HepG2 (cell line): ENCODE measurements around the gene ASH1L. TPM values are rescaled to one million over a fixed set of nuclear protein-coding genes. Genes with fewer than 3 reads are reported as not detected.
A peak's percentile ranks its signal among the peaks of the same experiment; 100 is the strongest.

Source experiments
- ATAC-seq: fragments of 200-7000 bp; cut with Tn5 transposase; 3 replicates; pipeline ENCODE4 v1.9.1; 2020; ENCODE audit warnings: mild to moderate bottlenecking, moderate library complexity
- BruUV-seq: library from RNA; stranded (reverse); fragments of 400-500 nt; replicated peaks from 2 replicates; lab custom pipeline; 2021; lab: Mats Ljungman, UMichigan
- CTCF ChIA-PET: fragments of 300-600 bp; formaldehyde crosslinking; extraction: SDS; loops from one replicate; lab custom pipeline; 2021; ENCODE audit warnings: low total read pairs, inconsistent platforms, low intra/inter-chr PET ratio; lab: Yijun Ruan, JAX
- POLR2A ChIA-PET: fragments of 350-600 bp; sonication (Branson Sonifier 250); formaldehyde crosslinking; loops from one replicate; lab custom pipeline; 2020; ENCODE audit warnings: antibody characterized with exemption, inconsistent platforms; lab: Yijun Ruan, JAX
- DNase-seq: peaks from one replicate; pipeline ENCODE4 v3.0.0-alpha.2; 2015; ENCODE audit warnings: low spot score
- FAIRE-seq: peaks from 3 replicates; lab custom pipeline; 2011; peaks lifted over from hg19 to GRCh38; lab: Jason Lieb, UNC
- H2AFZ ChIP-seq: one replicate; pipeline ENCODE4 v1.6.1; 2011; ENCODE audit warnings: low read length, inconsistent platforms
- H3K27ac ChIP-seq: fragments of 300-600 bp; 3 replicates; pipeline ENCODE4 v1.8.0; 2011; ENCODE audit warnings: mixed run types, mild to moderate bottlenecking, mixed read lengths, low read length, inconsistent platforms; ENCODE audit not compliant: insufficient read depth; ENCODE audit errors: extremely low read length
- H3K27me3 ChIP-seq, 2 experiments: fragments of 200-600 bp in 1 of 2; 2 replicates in 1 of 2; 3 replicates in 1 of 2; pipeline versions ENCODE4 v1.6.0 to v1.8.0; 2011; ENCODE audit warnings: low read length in 2 of 2, mild to moderate bottlenecking in 2 of 2, moderate library complexity in 2 of 2, inconsistent platforms in 1 of 2; ENCODE audit not compliant: insufficient read depth in 2 of 2, control insufficient read depth in 1 of 2
- H3K36me3 ChIP-seq, 2 experiments: fragments of 200-600 bp in 1 of 2; replicated peaks in 1 of 2; 2 replicates in 1 of 2; 3 replicates in 1 of 2; pipeline versions ENCODE4 v1.5.1 to v1.8.0; 2011; ENCODE audit warnings: low read length in 2 of 2, inconsistent platforms in 1 of 2; ENCODE audit not compliant: insufficient read depth in 2 of 2, control insufficient read depth in 1 of 2
- H3K4me1 ChIP-seq: 2 replicates; pipeline ENCODE4 v1.5.1; 2012; ENCODE audit warnings: low read length, inconsistent platforms; ENCODE audit not compliant: insufficient read depth
- H3K4me2 ChIP-seq: 2 replicates; pipeline ENCODE4 v1.6.0; 2011; ENCODE audit warnings: low read depth, low read length, inconsistent platforms
- H3K4me3 ChIP-seq, 3 experiments: fragments of 200-600 bp in 1 of 3; sonication (generic), shearing (Covaris generic) in 1 of 3; replicated peaks in 1 of 3; 2 replicates each; pipeline ENCODE4 v1.5.1; 2011 to 2016; ENCODE audit warnings: low read length in 3 of 3, inconsistent platforms in 2 of 3, low read depth in 2 of 3, mild to moderate bottlenecking in 2 of 3, control low read depth in 1 of 3, mixed read lengths in 1 of 3; ENCODE audit not compliant: insufficient read depth in 1 of 3
- H3K79me2 ChIP-seq: one replicate; pipeline ENCODE4 v1.6.1; 2011; ENCODE audit warnings: low read length, inconsistent platforms; ENCODE audit not compliant: insufficient read depth
- H3K9ac ChIP-seq: 2 replicates; pipeline ENCODE4 v1.6.0; 2011; ENCODE audit warnings: mild to moderate bottlenecking, low read depth, low read length, inconsistent platforms; ENCODE audit not compliant: insufficient read depth
- H3K9me3 ChIP-seq: 2 replicates; pipeline ENCODE4 v1.5.1; 2012; ENCODE audit warnings: mild to moderate bottlenecking, low read length
- H4K20me1 ChIP-seq: 2 replicates; pipeline ENCODE4 v1.6.0; 2011; ENCODE audit warnings: inconsistent platforms, mild to moderate bottlenecking, low read length, moderate library complexity; ENCODE audit not compliant: insufficient read depth
- AGO2 ChIP-seq: fragments of 200-400 bp; formaldehyde crosslinking; optimal IDR thresholded peaks from 2 replicates; pipeline ENCODE3; 2017; ENCODE audit warnings: mild to moderate bottlenecking, low read depth, low read length, moderate library complexity
- BORCS8-MEF2B ChIP-seq: sonication (generic); formaldehyde crosslinking; IDR thresholded peaks from 2 replicates; pipeline ENCODE4 v1.8.0; 2022; ENCODE audit warnings: mild to moderate bottlenecking, missing genetic modification reagents
- DRAP1 ChIP-seq: IDR thresholded peaks from 2 replicates; pipeline ENCODE4 v1.6.1; 2016; ENCODE audit warnings: missing genetic modification reagents, missing compliant biosample characterization
- ELF3 ChIP-seq: IDR thresholded peaks from 2 replicates; pipeline ENCODE4 v1.6.1; 2016; ENCODE audit warnings: missing genetic modification reagents, missing compliant biosample characterization
- FOXK1 ChIP-seq: sonication (generic); formaldehyde crosslinking; IDR thresholded peaks from 2 replicates; pipeline ENCODE4 v1.4.0; 2020; ENCODE audit warnings: low read depth, missing genetic modification reagents, borderline replicate concordance
- HNRNPL ChIP-seq: fragments of 200-400 bp; formaldehyde crosslinking; IDR thresholded peaks from 2 replicates; pipeline ENCODE4 v1.6.1; 2017; ENCODE audit warnings: mild to moderate bottlenecking, low read depth, low read length
- HOXA9 ChIP-seq: sonication (generic); formaldehyde crosslinking; IDR thresholded peaks from 2 replicates; pipeline ENCODE4 v1.8.1; 2022; ENCODE audit warnings: missing genetic modification reagents, mild to moderate bottlenecking, moderate library complexity, borderline replicate concordance
- NCOA2 ChIP-seq: sonication (generic); formaldehyde crosslinking; IDR thresholded peaks from 2 replicates; pipeline ENCODE4 v1.8.0; 2022; ENCODE audit warnings: inconsistent platforms
- NFRKB ChIP-seq: fragments of 450-650 bp; IDR thresholded peaks from 2 replicates; pipeline ENCODE4 v1.6.1; 2017
- NONO ChIP-seq, 2 experiments: fragments of 450-650 bp in 1 of 2; sonication (generic) in 1 of 2; formaldehyde crosslinking in 1 of 2; IDR thresholded peaks in 1 of 2; conservative IDR thresholded peaks in 1 of 2; 2 replicates each; pipeline versions ENCODE4 v1.6.1 to v1.8.0; 2017 to 2022; ENCODE audit warnings: mild to moderate bottlenecking in 1 of 2, missing genetic modification reagents in 1 of 2, moderate library complexity in 1 of 2
- POLR2A ChIP-seq, 2 experiments: IDR thresholded peaks; 2 replicates each; pipeline ENCODE4 v1.6.1; 2011; ENCODE audit warnings: low read depth in 2 of 2, low read length in 2 of 2, mild to moderate bottlenecking in 1 of 2, moderate library complexity in 1 of 2; ENCODE audit not compliant: insufficient read depth in 1 of 2
- RARA ChIP-seq: IDR thresholded peaks from 2 replicates; pipeline ENCODE4 v1.6.1; 2016; ENCODE audit warnings: missing genetic modification reagents, missing compliant biosample characterization
- RBFOX2 ChIP-seq: fragments of 200-400 bp; formaldehyde crosslinking; IDR thresholded peaks from 2 replicates; pipeline ENCODE4 v1.6.1; 2017; ENCODE audit warnings: low read depth, mild to moderate bottlenecking, low read length
- SIN3A ChIP-seq: IDR thresholded peaks from 2 replicates; pipeline ENCODE4 v1.6.1; 2011; ENCODE audit warnings: low read depth, mild to moderate bottlenecking, control low read depth, low read length, borderline replicate concordance
- ZNF567 ChIP-seq: sonication (generic); formaldehyde crosslinking; IDR thresholded peaks from 2 replicates; pipeline ENCODE4 v1.8.1; 2023; ENCODE audit warnings: mild to moderate bottlenecking, missing genetic modification reagents, borderline replicate concordance
- ZNF574 ChIP-seq: sonication (generic); formaldehyde crosslinking; IDR thresholded peaks from 2 replicates; pipeline ENCODE4 v1.4.0; 2020; ENCODE audit warnings: missing genetic modification reagents
- ZNF691 ChIP-seq: sonication (generic); formaldehyde crosslinking; IDR thresholded peaks from 2 replicates; pipeline ENCODE4 v1.4.0; 2020; ENCODE audit warnings: missing genetic modification reagents, low read depth, mild to moderate bottlenecking, borderline replicate concordance
- WGBS: methylation state at CpG from one replicate; pipeline ENCODE4 v1.1.6; 2017; ENCODE audit warnings: low lambda C conversion rate; 5-methylcytosine and 5-hydroxymethylcytosine counted together
- in situ Hi-C: cut with HindIII; loops from 2 replicates; pipeline ENCODE4 v1.10.0; 2017; ENCODE audit warnings: low pct_unique_long_range_greater_than_20kb; ENCODE audit not compliant: extremely low pct_ligation_motif_present
- intact Hi-C: fragments of 100-400 bp; cut with micrococcal nuclease; formaldehyde crosslinking; loops from one replicate; pipeline ENCODE4 v1.10.0; 2022; ENCODE audit not compliant: unreplicated experiment
- polyA plus RNA-seq, 8 experiments: library from polyadenylated mRNA; depleted of rRNA in 3 of 8; stranded (reverse) in 7 of 8; unstranded in 1 of 8; fragments of >200 nt; fragmentation: Illumina TruSeq in 4 of 8; extraction: Trizol in 4 of 8; gene quantifications; 2 replicates each; pipeline versions ENCODE4 v1.2.1 to v1.2.3, GENCODE V29; 2011 to 2016; ENCODE audit warnings: low read depth in 4 of 8, missing spikeins in 1 of 8, mixed read lengths in 1 of 8; ENCODE audit not compliant: insufficient read depth in 1 of 8
- total RNA-seq, 5 experiments: library from RNA; depleted of rRNA; stranded (reverse); fragments of >200 nt; fragmentation: Illumina TruSeq; extraction: Trizol; gene quantifications; 2 replicates each; pipeline ENCODE4 v1.2.3, GENCODE V29; 2016; ENCODE audit warnings: low read depth in 1 of 5

Gene ASH1L
- total and polyA plus RNA-seq, 2 of the 13 experiments (the other 11 are each of a cell fraction or from before 2014, with no cell fraction given): 10.2 to 15.3 TPM

- 98% methylated on average over 16 of the region's 21 CpGs for WGBS
- intact Hi-C loops: no loop called here
- ATAC-seq: no peak
Measured at GRCh38 chr1:155287987-155288543, 274.5 kb downstream of the ASH1L start.

GRCh38 chr1:155286544-155286943 lies 276.1 kb downstream of the ASH1L start:
- no TSS peak for BruUV-seq
- ChIA-PET POLR2A (interaction anchor here (1.0 to 2.3 kb wide), 6 partner anchors 14 to 37 kb away, joined by 3 to 21 read pairs (median 10); partner anchors contain the start of genes CLK2, FDPS, PKLR and SCAMP3), CTCF (no interaction called here)
- H3K4me3 ChIP-seq: peak overlapping the region in 1 of 3 experiments; percentile 12; a peak in 1 of 6 replicates
- in situ Hi-C loops (no loop called here), intact Hi-C loops (no loop called here)
- H3K79me2 ChIP-seq: no peaks in the 10 kb centered on the region
- 24% methylated on average over 1 of the region's 2 CpGs for WGBS
- H3K4me2 ChIP-seq: peak overlapping the region; percentile 62
- peak; percentile 61 for ATAC-seq
- H3K9ac ChIP-seq: no peak overlapping the region
- H3K4me1 ChIP-seq: peaks cover 40% of the 10 kb centered on the region
- H3K36me3 ChIP-seq: peaks cover 0 to 2% of the 10 kb centered on the region in 2 experiments; a peak in 1 of 5 replicates
- peak; percentile 81 for FAIRE-seq
- no peak overlapping the region for H2AFZ ChIP-seq
- H3K27ac ChIP-seq: peak overlapping the region; percentile 73
- DNase-seq: peak; percentile 62
- no peaks in the 10 kb centered on the region for H4K20me1 ChIP-seq
- H3K27me3 ChIP-seq: no peaks in the 10 kb centered on the region
- no peaks in the 10 kb centered on the region for H3K9me3 ChIP-seq
- TF ChIP-seq ZNF574 (CRISPR knock-in tag): no peak
- 0 out of 2 replicates have a peak, but pooled peaks have one; percentile 42 for TF ChIP-seq DRAP1 (CRISPR knock-in tag)
- no peak for TF ChIP-seq ZNF567 (CRISPR knock-in tag)
- peak; percentile 59; the same call in 1 of the 2 replicates for TF ChIP-seq RARA (CRISPR knock-in tag)
- TF ChIP-seq FOXK1 (CRISPR knock-in tag): no peak
- TF ChIP-seq SIN3A: no peak
- no peak for TF ChIP-seq ELF3
- peak; percentile 17; the same call in 1 of the 2 replicates for TF ChIP-seq NCOA2 (CRISPR knock-in tag)

More at GRCh38 chr1:155287987-155288543, 274.5 kb downstream of the ASH1L start:
- Histone ChIP-seq H3K4me2 (no peak overlapping the region), H2AFZ (no peak overlapping the region), H3K4me3 (no peak overlapping the region), H3K4me1 (peaks cover 40% of the 10 kb centered on the region), H3K9ac (no peak overlapping the region), H4K20me1 (no peaks in the 10 kb centered on the region), H3K27ac (peak overlapping the region; percentile 22), H3K36me3 (peaks cover 0 to 4% of the 10 kb centered on the region in 2 experiments; a peak in 2 of 5 replicates), H3K79me2 (no peaks in the 10 kb centered on the region), H3K9me3 (no peaks in the 10 kb centered on the region), H3K27me3 (no peaks in the 10 kb centered on the region)
- in situ Hi-C loops: no loop called here
- DNase-seq (no peak), FAIRE-seq (no peak)
- no TSS peak for BruUV-seq
- ChIA-PET POLR2A (no interaction called here), CTCF (no interaction called here)
- 0 out of 2 replicates have a peak, but pooled peaks have one; percentile 49 for TF ChIP-seq HNRNPL
- TF ChIP-seq NFRKB: no peak
- peak; percentile 32; the same call in 1 of the 2 replicates for TF ChIP-seq RBFOX2
- no peak for TF ChIP-seq ZNF691 (CRISPR knock-in tag)
- TF ChIP-seq HOXA9: no peak
- peak; percentile 43; the same call in 1 of the 2 replicates for TF ChIP-seq BORCS8-MEF2B (CRISPR knock-in tag)
- 0 out of 4 replicates have a peak, but pooled peaks of 1 of the 2 experiments have one; percentile 14 for TF ChIP-seq POLR2A (IDR thresholded peaks at IDR 0.05; ENCODE audit: insufficient read depth in 1 of 2, low read depth in 2 of 2, low read length in 2 of 2)
- TF ChIP-seq NONO (IDR thresholded peaks at IDR 0.05): no peak
- TF ChIP-seq NONO (CRISPR knock-in tag; conservative IDR thresholded peaks at IDR 0.05): 0 out of 2 replicates have a peak, but pooled peaks have one; percentile 10
- TF ChIP-seq AGO2: peak; percentile 77
